HCEC 1CT (cell line): ENCODE data around the gene CCR9.

Experiments used
- DNase-seq: peaks from one replicate; pipeline ENCODE4 v3.0.0-alpha.2; 2017

CCR9 gene

DNA sequence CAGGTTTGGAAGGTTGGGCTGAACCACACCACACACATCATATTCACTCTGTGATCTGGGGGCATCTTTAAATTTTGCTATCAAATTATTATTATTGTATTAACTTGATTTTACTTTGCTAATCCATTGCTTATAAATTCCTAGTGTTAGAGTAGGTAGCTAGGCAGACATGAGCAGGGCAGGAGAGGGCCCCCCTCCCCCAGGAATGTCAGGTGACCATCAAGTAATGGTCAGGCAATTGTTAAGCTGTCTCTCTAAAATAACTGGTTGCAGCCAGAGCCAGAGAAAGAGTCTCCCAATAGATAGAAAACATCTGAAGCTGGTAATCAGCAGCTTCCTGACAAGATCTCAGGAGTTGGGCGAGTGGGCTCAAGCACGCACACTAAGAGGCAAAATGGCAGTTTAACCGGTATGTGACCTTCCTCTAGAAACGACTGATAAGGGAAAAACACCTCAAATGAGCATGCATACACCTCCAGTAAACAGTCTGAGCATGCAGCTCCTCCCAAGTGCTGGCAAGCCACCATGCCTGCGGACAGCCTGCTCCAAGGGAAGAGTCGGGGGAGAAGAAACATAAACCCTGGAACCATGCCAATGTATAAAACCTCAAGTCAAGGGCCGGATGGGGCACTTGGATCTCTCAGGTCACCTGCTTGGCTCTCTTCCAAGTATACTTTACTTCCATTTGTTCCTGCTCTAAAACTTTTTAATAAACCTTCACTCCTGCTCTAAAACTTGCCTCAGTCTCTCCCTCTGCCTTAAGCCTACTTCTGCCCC, 53.8 kb downstream of the CCR9 start:
- no peak for DNase-seq

DNA sequence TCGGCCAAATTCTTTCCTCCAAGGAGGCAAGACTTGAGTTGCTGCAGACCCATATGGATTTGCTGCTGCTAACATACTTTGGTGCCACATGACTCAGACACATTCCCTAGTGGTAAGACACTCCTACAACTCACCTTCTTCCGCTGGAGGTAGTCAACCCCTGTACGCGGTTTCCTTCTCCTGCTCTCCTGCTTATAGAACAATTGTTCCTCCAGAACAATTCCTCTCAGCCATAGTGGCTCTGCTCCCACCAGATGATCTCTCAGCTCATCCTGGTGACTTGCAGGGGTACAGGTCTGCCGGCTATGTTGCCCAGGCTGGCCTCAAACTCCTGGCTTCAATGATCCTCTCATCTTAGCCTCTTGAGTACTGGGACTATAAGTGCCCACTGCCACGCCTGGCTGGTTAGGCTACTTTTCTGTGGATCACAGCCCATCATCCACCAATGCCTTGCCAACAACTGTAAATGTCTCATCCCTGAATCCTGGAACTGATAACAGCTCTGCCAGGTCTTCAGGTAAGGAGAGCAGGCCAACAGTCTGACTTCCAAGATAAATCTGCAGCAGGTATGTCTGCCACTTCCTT, 54.5 kb downstream of the CCR9 start:
- DNase-seq, result no peak

DNA sequence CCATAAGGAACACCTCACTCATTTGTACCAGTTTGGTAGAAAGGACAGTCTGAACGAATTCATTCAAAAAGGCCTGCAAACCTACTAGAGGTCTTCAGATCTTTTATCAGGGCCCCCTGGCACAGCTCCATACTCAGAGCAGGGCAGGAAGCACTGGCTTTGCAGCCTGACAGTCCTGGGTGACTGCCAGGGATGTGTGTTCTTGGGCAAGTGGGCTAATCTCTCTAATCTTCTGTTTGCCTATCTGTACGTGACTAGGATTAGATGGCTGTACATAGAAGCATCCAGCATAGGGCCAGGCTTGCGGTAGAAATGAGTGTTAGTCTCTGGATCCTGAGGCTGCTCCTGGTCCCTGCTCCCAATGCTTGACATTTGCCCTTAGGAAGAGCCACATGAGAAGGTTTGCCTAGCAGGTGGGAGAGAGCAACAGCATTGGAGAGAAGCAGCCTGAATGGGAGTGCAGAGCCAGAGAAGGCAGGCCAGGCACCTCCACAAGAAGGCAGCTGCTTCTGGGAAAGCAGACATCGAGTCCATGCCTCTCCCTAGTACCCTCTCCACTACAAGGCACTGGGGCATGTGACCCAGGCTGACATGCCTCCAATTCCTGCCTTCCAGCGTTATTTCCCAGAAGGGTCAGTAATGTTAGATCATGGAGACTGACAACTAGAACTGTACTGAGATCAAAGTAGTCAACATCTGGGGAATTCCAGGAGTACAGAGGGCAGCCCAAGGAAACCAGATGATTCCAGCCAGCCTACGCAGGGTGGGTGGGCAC, 55.9 kb downstream of the CCR9 start:
- no peak for DNase-seq

DNA sequence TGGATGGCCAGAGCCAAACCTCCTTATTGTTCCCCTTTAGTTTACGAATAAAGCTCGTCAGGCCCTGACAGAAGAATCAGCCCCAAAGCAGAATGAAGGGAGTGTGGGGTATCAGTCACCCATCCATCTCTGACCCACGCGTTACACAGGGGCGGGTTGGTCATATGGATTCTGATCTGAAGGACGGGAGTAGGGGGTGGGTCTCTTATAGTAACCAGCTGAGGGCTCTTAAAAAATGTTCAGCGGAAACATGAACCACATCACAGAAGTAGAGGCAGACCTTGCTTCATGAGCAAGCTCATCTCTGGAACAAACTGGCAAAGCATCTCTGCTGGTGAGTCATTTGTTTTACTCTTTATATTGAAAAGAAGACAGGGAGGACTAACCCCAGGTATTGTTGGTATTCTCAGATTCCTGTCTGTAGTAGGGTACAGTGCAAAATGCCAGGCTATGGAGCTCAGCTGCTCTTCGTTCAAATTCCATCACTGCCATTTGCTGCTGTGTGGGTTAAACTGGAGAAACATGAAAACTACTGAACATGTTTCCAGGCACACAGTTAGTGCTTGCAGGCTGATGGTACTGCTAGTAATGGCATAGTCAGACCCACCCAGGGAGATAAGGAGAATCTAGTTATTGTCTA, 57.0 kb downstream of the CCR9 start, which contains the start of gene CXCR6:
TSS of gene CXCR6 (plus strand) at position 258 of the 640 bp plus-strand sequence. CDS start 3,018 bp downstream, outside the sequence.
- DNase-seq, result no peak

DNA sequence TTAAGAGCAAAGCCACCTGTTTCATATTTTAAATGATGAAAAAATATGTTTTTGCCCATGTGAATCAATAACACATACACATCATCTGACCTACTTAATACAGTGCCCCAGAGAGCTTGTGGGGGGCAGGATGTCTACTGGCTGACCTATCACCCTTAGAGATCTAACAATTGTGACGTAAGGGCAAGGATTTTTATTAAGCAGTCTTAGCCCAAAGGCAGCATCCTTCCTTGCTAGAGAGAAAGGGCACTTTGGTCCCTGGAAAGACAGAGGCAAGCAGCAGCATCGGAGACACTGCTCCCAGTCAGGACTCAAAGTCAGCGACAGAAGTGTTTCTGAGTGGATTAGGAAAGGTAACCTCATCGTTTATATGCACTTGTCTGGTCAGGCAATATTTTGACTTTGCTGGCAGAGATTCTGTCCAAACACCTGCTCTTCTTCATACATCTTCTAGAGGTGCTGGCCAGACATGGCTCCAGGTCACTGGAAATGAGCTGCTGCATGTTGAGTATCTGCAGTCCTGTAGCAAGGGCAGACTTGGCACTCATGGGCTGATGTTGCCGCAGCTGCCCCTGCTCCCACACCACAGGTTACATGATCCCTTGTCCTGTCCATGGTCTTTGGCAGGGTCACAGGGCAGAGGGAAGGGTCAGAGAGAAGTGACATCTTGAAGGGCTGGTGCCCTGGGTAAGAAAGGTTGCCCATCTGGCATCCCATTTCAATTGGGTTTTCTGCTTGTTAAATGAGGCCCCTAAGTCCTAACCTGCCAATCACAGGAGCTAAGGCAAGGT, 58.7 kb downstream of the CCR9 start:
- DNase-seq, result no peak

DNA sequence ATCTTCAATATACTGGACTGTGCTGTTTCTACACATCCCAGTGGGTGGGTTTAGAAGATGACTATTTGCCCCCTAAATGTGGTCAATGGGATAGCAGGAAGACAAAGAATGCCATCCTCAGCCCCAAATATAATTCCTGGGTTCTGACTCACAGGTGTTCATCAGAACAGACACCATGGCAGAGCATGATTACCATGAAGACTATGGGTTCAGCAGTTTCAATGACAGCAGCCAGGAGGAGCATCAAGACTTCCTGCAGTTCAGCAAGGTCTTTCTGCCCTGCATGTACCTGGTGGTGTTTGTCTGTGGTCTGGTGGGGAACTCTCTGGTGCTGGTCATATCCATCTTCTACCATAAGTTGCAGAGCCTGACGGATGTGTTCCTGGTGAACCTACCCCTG, 60.0 kb downstream of the CCR9 start:
- no peak for DNase-seq

DNA sequence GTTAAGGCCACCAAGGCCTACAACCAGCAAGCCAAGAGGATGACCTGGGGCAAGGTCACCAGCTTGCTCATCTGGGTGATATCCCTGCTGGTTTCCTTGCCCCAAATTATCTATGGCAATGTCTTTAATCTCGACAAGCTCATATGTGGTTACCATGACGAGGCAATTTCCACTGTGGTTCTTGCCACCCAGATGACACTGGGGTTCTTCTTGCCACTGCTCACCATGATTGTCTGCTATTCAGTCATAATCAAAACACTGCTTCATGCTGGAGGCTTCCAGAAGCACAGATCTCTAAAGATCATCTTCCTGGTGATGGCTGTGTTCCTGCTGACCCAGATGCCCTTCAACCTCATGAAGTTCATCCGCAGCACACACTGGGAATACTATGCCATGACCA, 60.5 kb downstream of the CCR9 start:
- no peak for DNase-seq

DNA sequence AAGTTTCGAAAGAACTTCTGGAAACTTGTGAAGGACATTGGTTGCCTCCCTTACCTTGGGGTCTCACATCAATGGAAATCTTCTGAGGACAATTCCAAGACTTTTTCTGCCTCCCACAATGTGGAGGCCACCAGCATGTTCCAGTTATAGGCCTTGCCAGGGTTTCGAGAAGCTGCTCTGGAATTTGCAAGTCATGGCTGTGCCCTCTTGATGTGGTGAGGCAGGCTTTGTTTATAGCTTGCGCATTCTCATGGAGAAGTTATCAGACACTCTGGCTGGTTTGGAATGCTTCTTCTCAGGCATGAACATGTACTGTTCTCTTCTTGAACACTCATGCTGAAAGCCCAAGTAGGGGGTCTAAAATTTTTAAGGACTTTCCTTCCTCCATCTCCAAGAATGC, 61.0 kb downstream of the CCR9 start:
- no peak for DNase-seq

DNA sequence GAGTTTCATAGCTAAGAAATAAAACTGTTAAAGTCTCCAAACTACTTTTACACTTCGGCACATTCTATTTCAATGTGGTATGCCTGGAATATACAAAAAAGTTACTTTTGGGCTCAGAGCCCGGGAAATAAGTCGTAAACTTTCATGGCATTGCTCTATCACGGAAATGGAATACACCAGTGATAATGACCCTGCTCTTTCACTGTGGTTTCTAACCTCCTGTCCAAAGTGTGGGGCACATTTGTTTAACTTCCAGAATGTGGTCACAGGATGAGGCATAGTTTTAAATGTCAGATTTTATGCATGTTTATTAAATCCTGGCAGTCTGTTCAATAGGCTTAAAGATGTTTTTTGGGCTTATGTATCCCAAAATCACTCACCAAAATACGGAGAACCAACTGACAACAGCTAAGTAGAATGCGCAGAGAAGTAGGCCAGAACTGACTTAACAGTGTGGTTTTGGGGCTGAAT, 62.0 kb downstream of the CCR9 start:
- DNase-seq, result peak; percentile 68

DNA sequence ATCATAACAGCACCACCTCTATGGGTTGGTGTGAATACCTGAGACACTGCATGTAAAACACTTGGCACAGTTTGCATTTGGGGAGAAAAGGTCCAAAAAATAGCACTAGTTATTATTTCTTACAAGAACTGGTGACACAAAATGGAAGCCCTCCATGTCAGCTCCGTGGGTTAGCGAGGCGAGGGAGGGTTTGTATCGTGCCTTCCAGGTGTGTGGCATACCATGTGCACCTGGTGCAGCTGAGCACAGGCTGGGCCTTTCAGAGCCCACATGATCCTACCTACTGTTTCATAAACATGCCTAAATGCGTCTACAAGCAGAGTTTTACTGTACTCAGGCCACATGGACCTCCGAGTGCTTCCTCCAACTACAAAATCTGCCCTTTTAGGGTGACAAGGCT, 62.5 kb downstream of the CCR9 start:
- DNase-seq, result no peak

DNA sequence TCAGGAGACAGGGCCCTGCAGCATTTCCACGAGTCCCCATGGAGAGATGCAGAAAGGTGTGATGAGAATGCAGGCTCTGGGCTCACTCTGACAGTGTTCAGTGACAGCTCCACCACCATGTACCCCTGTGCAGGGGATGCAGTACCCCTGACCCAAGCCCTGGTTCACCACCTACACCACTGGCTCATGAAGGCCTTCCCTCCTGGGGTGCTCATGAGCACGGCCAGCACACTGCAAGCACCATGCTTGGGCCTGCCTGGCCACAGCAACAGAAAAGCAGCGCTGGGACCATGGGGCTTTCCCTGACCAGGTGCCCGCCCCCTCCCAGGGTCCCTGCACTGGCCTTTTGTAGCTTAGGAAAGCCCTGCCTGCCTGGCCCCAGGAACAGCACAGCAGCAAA, 63.1 kb downstream of the CCR9 start:
- no peak for DNase-seq

DNA sequence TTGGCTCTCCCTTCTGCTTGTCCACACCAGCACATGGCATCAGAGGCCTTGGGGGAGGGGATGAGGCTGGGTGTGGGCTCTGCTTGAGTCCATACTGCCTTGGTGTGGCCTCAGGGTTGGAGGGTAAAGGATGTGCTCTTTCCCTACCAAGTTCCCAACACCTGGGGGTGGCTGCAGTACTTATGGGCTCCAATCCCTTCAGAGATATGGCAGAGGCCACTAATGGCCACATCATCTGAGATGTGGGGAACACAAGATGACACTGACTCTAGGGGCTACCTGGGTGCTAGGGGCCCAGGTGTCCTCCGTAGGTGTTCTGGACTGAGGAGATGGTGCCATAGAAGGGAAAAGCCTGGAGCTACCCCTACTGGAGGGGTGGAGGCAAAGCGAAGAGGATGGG, 63.8 kb downstream of the CCR9 start:
- DNase-seq, result no peak

DNA sequence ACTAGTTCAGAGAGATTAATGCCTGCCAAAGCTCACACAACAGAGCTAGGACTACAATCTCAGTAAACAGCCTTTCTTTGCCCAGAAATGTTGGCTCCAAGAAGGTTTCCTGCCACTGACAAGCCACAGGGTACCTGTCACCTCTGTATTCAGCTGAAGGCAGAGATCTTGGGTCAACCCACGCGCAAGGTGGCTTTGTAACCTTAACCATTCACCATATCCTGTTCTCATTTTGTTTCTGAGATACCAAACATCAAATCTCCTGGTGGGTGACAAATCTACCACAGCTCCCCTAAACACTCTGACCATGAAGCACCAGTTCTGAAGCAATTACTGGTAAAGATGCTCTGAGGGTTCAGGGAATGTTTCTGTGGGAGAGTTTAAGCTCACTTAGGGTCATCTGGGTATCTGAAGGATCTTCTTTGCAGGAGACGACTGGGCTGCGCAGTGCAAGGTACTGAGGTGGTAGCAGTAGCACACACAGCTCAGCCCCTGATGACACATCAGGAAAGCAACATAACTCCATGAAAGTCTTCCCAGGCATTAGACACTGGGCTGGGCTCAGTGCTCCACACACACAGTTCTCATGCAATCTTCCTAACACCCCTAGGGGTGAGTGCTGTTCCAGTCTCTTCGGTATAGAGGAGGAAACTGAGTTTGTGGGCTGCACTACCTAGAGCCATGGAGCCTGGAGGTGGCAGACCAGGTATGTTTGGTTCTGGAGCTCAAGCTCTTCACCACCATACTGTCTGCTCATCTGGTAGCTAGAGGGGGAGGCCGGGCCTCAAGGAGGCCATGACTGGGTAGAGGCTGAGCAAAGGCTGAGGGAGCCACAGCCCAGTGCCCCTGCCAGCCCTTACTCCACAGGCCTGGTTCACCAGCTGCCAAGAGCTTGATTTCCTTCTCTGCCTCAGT, 64.6 kb downstream of the CCR9 start:
- DNase-seq, result no peak

DNA sequence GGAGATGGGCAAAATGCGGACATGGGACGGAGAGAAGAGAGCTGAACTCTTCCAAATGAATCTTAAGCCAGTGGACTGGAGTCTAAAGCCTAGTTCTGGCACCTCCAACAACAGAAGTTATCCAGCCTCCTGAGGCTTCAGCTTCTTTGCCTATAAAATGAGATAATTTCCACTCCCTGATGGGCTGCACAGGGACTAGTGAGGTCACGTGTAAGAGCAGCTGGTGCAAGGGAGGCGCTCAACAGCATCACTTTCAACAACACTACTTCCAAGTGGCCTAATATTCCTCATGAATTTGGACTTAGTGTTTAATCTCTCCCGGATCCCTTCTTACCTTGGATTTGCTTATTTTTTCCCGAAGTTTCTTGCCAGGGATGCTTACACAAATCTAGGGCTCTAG, 65.6 kb downstream of the CCR9 start:
- DNase-seq, result no peak

DNA sequence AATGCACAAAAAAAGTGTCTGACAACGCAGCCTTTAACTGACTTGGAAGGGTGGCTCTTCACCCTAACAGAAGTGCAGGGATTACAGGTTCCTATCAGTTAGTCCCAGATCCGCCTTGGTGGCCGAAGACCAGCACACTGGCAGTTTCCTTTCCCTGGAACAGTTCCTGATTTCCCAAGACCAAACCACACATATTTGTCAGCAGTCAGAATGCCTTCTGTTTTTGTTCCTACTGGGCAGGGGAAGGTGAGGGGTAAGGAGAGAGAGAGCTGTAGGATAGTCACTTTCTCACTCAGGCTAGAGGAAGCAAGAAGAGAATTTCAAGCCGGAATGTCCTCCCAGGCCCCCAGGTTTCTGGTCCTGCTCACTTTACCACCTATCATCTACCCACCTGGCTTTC, 66.1 kb downstream of the CCR9 start:
- no peak for DNase-seq
